Fibroblast of lung (primary cell): ENCODE data around the gene TSR2.

Source experiments
- CTCF ChIP-seq, 2 donors: IDR thresholded peaks in 1 of 2; conservative IDR thresholded peaks in 1 of 2; 1 replicate in 1 of 2; 2 replicates in 1 of 2; pipeline ENCODE4 v1.5.1; 2011 to 2012; ENCODE audit warnings: low read length in 2 of 2, control low read depth in 1 of 2, inconsistent platforms in 1 of 2, low read depth in 1 of 2, mild to moderate bottlenecking in 1 of 2
- EZH2 ChIP-seq: IDR thresholded peaks from 2 replicates; pipeline ENCODE4 v1.5.1; 2012; ENCODE audit warnings: low read length, control low read depth, mild to moderate bottlenecking; ENCODE audit errors: missing control alignments

- TF ChIP-seq CTCF (conservative IDR thresholded peaks at IDR 0.05 in 1 of 2, IDR thresholded peaks at IDR 0.05 in 1 of 2; ENCODE audit: low read depth in 1 of 2, low read length in 2 of 2), result no peak
- TF ChIP-seq EZH2, result no peak
Measured at GRCh38 chrX:54415534-54416350, 24.5 kb upstream of the TSR2 start.
